HG02623 (cell line): ENCODE data around the gene ESD.
A peak's percentile ranks its signal among the peaks of the same experiment; 100 is the strongest.
"Not testable (repeated sequence)": the region's sequence is repeated elsewhere in the genome, so short reads cannot be mapped to it uniquely, and the experiment has no call there.

Source experiments
- ATAC-seq: cut with Tn5 transposase; IDR thresholded peaks from one replicate; pipeline ENCODE4 v1.9.1; 2021; ENCODE audit warnings: moderate library complexity; ENCODE audit not compliant: unreplicated experiment

The ESD gene

GRCh38 chr13:46796515-46797474 lies at the start of gene ESD:
Gene ESD (minus strand): TSS chr13:46797161. CDS start chr13:46791413, 5,748 bp downstream.
- ATAC-seq: peak; percentile 92

- no peak for ATAC-seq
Observed at GRCh38 chr13:46846726-46847125, 49.8 kb upstream of the ESD start.

GRCh38 chr13:46845146-46845545 lies 48.2 kb upstream of the ESD start:
- ATAC-seq: no peak

- ATAC-seq: no peak
Observed at GRCh38 chr13:46844431-46844830, 47.5 kb upstream of the ESD start.

- ATAC-seq: no peak
Observed at GRCh38 chr13:46839399-46839798, 42.4 kb upstream of the ESD start.

GRCh38 chr13:46834657-46835056 lies 37.7 kb upstream of the ESD start:
- no peak for ATAC-seq

- ATAC-seq: no peak
Observed at GRCh38 chr13:46831588-46832194, 34.7 kb upstream of the ESD start.

- no peak for ATAC-seq
Observed at GRCh38 chr13:46830405-46831005, 33.5 kb upstream of the ESD start.

- no peak for ATAC-seq
Observed at GRCh38 chr13:46822551-46822950, 25.6 kb upstream of the ESD start.

GRCh38 chr13:46817838-46818476 lies 21.0 kb upstream of the ESD start:
- ATAC-seq: no peak

GRCh38 chr13:46817095-46817494 lies 20.1 kb upstream of the ESD start:
- ATAC-seq: no peak

GRCh38 chr13:46816371-46816770 lies 19.4 kb upstream of the ESD start:
- no peak for ATAC-seq

- no peak for ATAC-seq
Observed at GRCh38 chr13:46812301-46812797, 15.4 kb upstream of the ESD start.

GRCh38 chr13:46810440-46810839 lies 13.5 kb upstream of the ESD start:
- no peak for ATAC-seq

- not testable (repeated sequence) for ATAC-seq
Observed at GRCh38 chr13:46804921-46805320, 8.0 kb upstream of the ESD start.

- ATAC-seq: no peak
Observed at GRCh38 chr13:46804391-46804815, 7.4 kb upstream of the ESD start.

GRCh38 chr13:46803586-46803985 lies 6.6 kb upstream of the ESD start:
- no peak for ATAC-seq

GRCh38 chr13:46801858-46802257 lies 4.9 kb upstream of the ESD start:
- no peak for ATAC-seq

GRCh38 chr13:46799139-46799538 lies 2.2 kb upstream of the ESD start:
- ATAC-seq: no peak

GRCh38 chr13:46797501-46798237 lies 708 bp upstream of the ESD start:
- ATAC-seq: no peak
